Suprapubic skin (tissue), 4 donors: Measurements from ENCODE around the gene E2F4.

Source experiments
- CTCF ChIP-seq, 2 donors: fragments of 200-600 bp in 1 of 2; fragments of 450-650 bp in 1 of 2; sonication (generic) in 1 of 2; IDR thresholded peaks; one replicate each; pipeline ENCODE4 v1.5.1; 2016 to 2019; ENCODE audit warnings: antibody characterized with exemption in 2 of 2, mild to moderate bottlenecking in 1 of 2, moderate library complexity in 1 of 2
- EP300 ChIP-seq: sonication (generic); formaldehyde crosslinking; IDR thresholded peaks from one replicate; pipeline ENCODE4 v1.6.1; 2017; ENCODE audit warnings: antibody characterized with exemption
- POLR2A ChIP-seq, 2 donors: fragments of 450-650 bp; IDR thresholded peaks; one replicate each; pipeline ENCODE4 v1.6.1; 2017; ENCODE audit warnings: antibody characterized with exemption in 2 of 2, mild to moderate bottlenecking in 2 of 2, moderate library complexity in 2 of 2
- POLR2AphosphoS5 ChIP-seq, 3 donors: sonication (generic); formaldehyde crosslinking; IDR thresholded peaks; one replicate each; pipeline ENCODE4 v1.6.1; 2017; ENCODE audit warnings: antibody characterized with exemption in 3 of 3

GRCh38 chr16:67142342-67142741 lies 49.6 kb upstream of the E2F4 start:
- TF ChIP-seq CTCF (IDR thresholded peaks at IDR 0.05) = no peak
- TF ChIP-seq POLR2AphosphoS5 (IDR thresholded peaks at IDR 0.05) = no peak
- no peak for TF ChIP-seq POLR2A (IDR thresholded peaks at IDR 0.05)
- no peak for TF ChIP-seq EP300
